ENCODE results near the gene CIART.

The CIART gene

GRCh38 chr1:150321826-150322166 is 39.4 kb downstream of the CIART start:
- peaks cover 20% of the 10 kb centered on the region for H3K36me3 ChIP-seq
- no peak for TF ChIP-seq CTCF (IDR thresholded peaks at IDR 0.05)
- peak overlapping the region; percentile 90 for H3K27ac ChIP-seq
- H3K4me1 ChIP-seq (ENCODE audit: control insufficient read depth in 1 of 2, insufficient read depth in 1 of 2, low read depth in 1 of 2, low read length in 1 of 2), result peaks cover 17 to 19% of the 10 kb centered on the region in 2 experiments
- no peaks in the 10 kb centered on the region for H3K9me3 ChIP-seq
- peak overlapping the region; percentile 64 to 80 for H3K4me3 ChIP-seq (ENCODE audit: low read depth in 1 of 2, low read length in 1 of 2)
- no peaks in the 10 kb centered on the region for H3K27me3 ChIP-seq

- Histone ChIP-seq H3K27ac (peak overlapping the region; percentile 90), H3K9me3 (no peaks in the 10 kb centered on the region), H3K4me1 (ENCODE audit: control insufficient read depth in 1 of 2, insufficient read depth in 1 of 2, low read depth in 1 of 2, low read length in 1 of 2) (peaks cover 17 to 19% of the 10 kb centered on the region in 2 experiments), H3K4me3 (ENCODE audit: low read depth in 1 of 2, low read length in 1 of 2) (peak overlapping the region; percentile 64 to 80), H3K27me3 (no peaks in the 10 kb centered on the region), H3K36me3 (peaks cover 25% of the 10 kb centered on the region)
- TF ChIP-seq CTCF (IDR thresholded peaks at IDR 0.05), result no peak
These were observed 40.0 kb downstream of the CIART start for GRCh38 chr1:150322310-150322709.

GRCh38 chr1:150332651-150333290 is 50.4 kb downstream of the CIART start:
- Histone ChIP-seq H3K27ac (no peak overlapping the region), H3K4me3 (ENCODE audit: low read depth in 1 of 2, low read length in 1 of 2) (no peak overlapping the region), H3K9me3 (no peaks in the 10 kb centered on the region), H3K27me3 (no peaks in the 10 kb centered on the region), H3K4me1 (ENCODE audit: control insufficient read depth in 1 of 2, insufficient read depth in 1 of 2, low read depth in 1 of 2, low read length in 1 of 2) (no peaks in the 10 kb centered on the region), H3K36me3 (peaks cover 99% of the 10 kb centered on the region)
- no peak for TF ChIP-seq CTCF (IDR thresholded peaks at IDR 0.05)
